Measurements from ENCODE around the gene ZNF853. TPM values are rescaled to one million over a fixed set of nuclear protein-coding genes. Genes with fewer than 3 reads are reported as not detected.
"Not testable (repeated sequence)": the region's sequence is repeated elsewhere in the genome, so short reads cannot be mapped to it uniquely, and the experiment has no call there.

Gene ZNF853
- total RNA-seq, 3 donors from 2014 or later, result 2.2 to 3.5 (median 3.0) TPM

GRCh38 chr7:6649241-6649961, 34.0 kb downstream of the ZNF853 start:
- no peaks in the 10 kb centered on the region for H3K9me3 Mint-ChIP-seq
- H3K4me1 Mint-ChIP-seq (ENCODE audit: low read depth), result no peaks in the 10 kb centered on the region
- no peak overlapping the region for H3K4me3 Mint-ChIP-seq
- ATAC-seq (no peak), DNase-seq (no peak)
- peaks cover 29% of the 10 kb centered on the region for H3K36me3 Mint-ChIP-seq (ENCODE audit: insufficient read depth)
- no peaks in the 10 kb centered on the region for H3K27me3 Mint-ChIP-seq (ENCODE audit: low read depth)

- H3K4me1 Mint-ChIP-seq (ENCODE audit: low read depth), result no peaks in the 10 kb centered on the region
- no peak overlapping the region for H3K4me3 Mint-ChIP-seq
- H3K36me3 Mint-ChIP-seq (ENCODE audit: insufficient read depth), result peaks cover 33% of the 10 kb centered on the region
- no peaks in the 10 kb centered on the region for H3K27me3 Mint-ChIP-seq (ENCODE audit: low read depth)
- no peak for ATAC-seq
- DNase-seq, result no peak
- no peaks in the 10 kb centered on the region for H3K9me3 Mint-ChIP-seq
Measured at GRCh38 chr7:6650086-6650485, 34.7 kb downstream of the ZNF853 start.

- no peaks in the 10 kb centered on the region for H3K4me1 Mint-ChIP-seq (ENCODE audit: low read depth)
- DNase-seq (no peak), ATAC-seq (no peak)
- H3K27me3 Mint-ChIP-seq (ENCODE audit: low read depth), result no peaks in the 10 kb centered on the region
- no peak overlapping the region for H3K4me3 Mint-ChIP-seq
- peaks cover 38% of the 10 kb centered on the region for H3K36me3 Mint-ChIP-seq (ENCODE audit: insufficient read depth)
- H3K9me3 Mint-ChIP-seq, result no peaks in the 10 kb centered on the region
Measured at GRCh38 chr7:6650521-6651011, 35.2 kb downstream of the ZNF853 start.

- H3K4me3 Mint-ChIP-seq, result no peak overlapping the region
- DNase-seq (no peak), ATAC-seq (no peak)
- no peaks in the 10 kb centered on the region for H3K4me1 Mint-ChIP-seq (ENCODE audit: low read depth)
- H3K36me3 Mint-ChIP-seq (ENCODE audit: insufficient read depth), result peaks cover 31% of the 10 kb centered on the region
- no peaks in the 10 kb centered on the region for H3K27me3 Mint-ChIP-seq (ENCODE audit: low read depth)
- no peaks in the 10 kb centered on the region for H3K9me3 Mint-ChIP-seq
Measured at GRCh38 chr7:6651851-6652445, 36.5 kb downstream of the ZNF853 start.

GRCh38 chr7:6652446-6653011, 37.1 kb downstream of the ZNF853 start:
- no peak for DNase-seq
- no peaks in the 10 kb centered on the region for H3K27me3 Mint-ChIP-seq (ENCODE audit: low read depth)
- no peaks in the 10 kb centered on the region for H3K9me3 Mint-ChIP-seq
- H3K4me3 Mint-ChIP-seq, result no peak overlapping the region
- peaks cover 26% of the 10 kb centered on the region for H3K36me3 Mint-ChIP-seq (ENCODE audit: insufficient read depth)
- no peak for ATAC-seq
- H3K4me1 Mint-ChIP-seq (ENCODE audit: low read depth), result no peaks in the 10 kb centered on the region

- Mint-ChIP-seq H3K4me1 (ENCODE audit: low read depth) (peaks cover 2% of the 10 kb centered on the region), H3K27me3 (ENCODE audit: low read depth) (no peaks in the 10 kb centered on the region), H3K36me3 (ENCODE audit: insufficient read depth) (peaks cover 23% of the 10 kb centered on the region), H3K4me3 (no peak overlapping the region), H3K9me3 (no peaks in the 10 kb centered on the region)
- no peak for DNase-seq
- ATAC-seq, result no peak
Measured at GRCh38 chr7:6653071-6654003, 37.9 kb downstream of the ZNF853 start.

GRCh38 chr7:6654113-6654841, 38.9 kb downstream of the ZNF853 start:
- H3K27me3 Mint-ChIP-seq (ENCODE audit: low read depth), result no peaks in the 10 kb centered on the region
- no peak overlapping the region for H3K4me3 Mint-ChIP-seq
- ATAC-seq (no peak), DNase-seq (no peak)
- peaks cover 2% of the 10 kb centered on the region for H3K4me1 Mint-ChIP-seq (ENCODE audit: low read depth)
- H3K9me3 Mint-ChIP-seq, result no peaks in the 10 kb centered on the region
- peaks cover 23% of the 10 kb centered on the region for H3K36me3 Mint-ChIP-seq (ENCODE audit: insufficient read depth)

GRCh38 chr7:6654842-6655610, 39.6 kb downstream of the ZNF853 start:
- ATAC-seq (no peak), DNase-seq (no peak)
- peaks cover 2% of the 10 kb centered on the region for H3K4me1 Mint-ChIP-seq (ENCODE audit: low read depth)
- no peak overlapping the region for H3K4me3 Mint-ChIP-seq
- no peaks in the 10 kb centered on the region for H3K27me3 Mint-ChIP-seq (ENCODE audit: low read depth)
- no peaks in the 10 kb centered on the region for H3K9me3 Mint-ChIP-seq
- H3K36me3 Mint-ChIP-seq (ENCODE audit: insufficient read depth), result peaks cover 21% of the 10 kb centered on the region

- ATAC-seq (no peak), DNase-seq (no peak)
- Mint-ChIP-seq H3K4me3 (no peak overlapping the region), H3K36me3 (ENCODE audit: insufficient read depth) (peaks cover 14% of the 10 kb centered on the region), H3K4me1 (ENCODE audit: low read depth) (peaks cover 2% of the 10 kb centered on the region), H3K9me3 (no peaks in the 10 kb centered on the region), H3K27me3 (ENCODE audit: low read depth) (no peaks in the 10 kb centered on the region)
Measured at GRCh38 chr7:6655636-6656385, 40.4 kb downstream of the ZNF853 start.

- H3K36me3 Mint-ChIP-seq (ENCODE audit: insufficient read depth), result peaks cover 10% of the 10 kb centered on the region
Measured at GRCh38 chr7:6656413-6656812, 41.0 kb downstream of the ZNF853 start.

GRCh38 chr7:6658618-6659345, 43.4 kb downstream of the ZNF853 start:
- Mint-ChIP-seq H3K36me3 (ENCODE audit: insufficient read depth) (peaks cover 8% of the 10 kb centered on the region), H3K27me3 (ENCODE audit: low read depth) (no peaks in the 10 kb centered on the region), H3K9me3 (no peaks in the 10 kb centered on the region), H3K4me3 (no peak overlapping the region), H3K4me1 (ENCODE audit: low read depth) (peaks cover 4% of the 10 kb centered on the region)
- DNase-seq (no peak), ATAC-seq (peak; percentile 79 to 80)

More at GRCh38 chr7:6656413-6656812, 41.0 kb downstream of the ZNF853 start:
- Mint-ChIP-seq H3K4me3 (no peak overlapping the region), H3K9me3 (no peaks in the 10 kb centered on the region), H3K27me3 (ENCODE audit: low read depth) (no peaks in the 10 kb centered on the region), H3K4me1 (ENCODE audit: low read depth) (peaks cover 2% of the 10 kb centered on the region)
- DNase-seq (no peak), ATAC-seq (no peak)

GRCh38 chr7:6670851-6671250, 55.4 kb downstream of the ZNF853 start:
- not testable (repeated sequence) for ATAC-seq; H3K4me3 Mint-ChIP-seq; DNase-seq; H3K27me3 Mint-ChIP-seq (ENCODE audit: low read depth); H3K4me1 Mint-ChIP-seq (ENCODE audit: low read depth)
- Mint-ChIP-seq H3K9me3 (peaks cover 50% of the 10 kb centered on the region), H3K36me3 (ENCODE audit: insufficient read depth) (peaks cover 16% of the 10 kb centered on the region)
